HepG2 (cell line): Measurements from ENCODE around the gene PCGF2. TPM values are rescaled to one million over a fixed set of nuclear protein-coding genes. Genes with fewer than 3 reads are reported as not detected.

Experiments used
- ARID4A ChIP-seq: sonication (generic); formaldehyde crosslinking; IDR thresholded peaks from 2 replicates; pipeline ENCODE4 v1.5.0; 2020; ENCODE audit warnings: mild to moderate bottlenecking, missing genetic modification reagents, borderline replicate concordance
- ATF1 ChIP-seq: IDR thresholded peaks from 2 replicates; pipeline ENCODE4 v1.6.1; 2016; ENCODE audit warnings: mild to moderate bottlenecking, control low read depth
- CREB1 ChIP-seq, 2 experiments: fragments of 450-650 bp in 1 of 2; IDR thresholded peaks; 2 replicates each; pipeline ENCODE4 v1.6.1; 2016 to 2017; ENCODE audit warnings: control low read depth in 1 of 2, mild to moderate bottlenecking in 1 of 2, missing compliant biosample characterization in 1 of 2, missing genetic modification characterization in 1 of 2
- JUND ChIP-seq: sonication (generic); formaldehyde crosslinking; IDR thresholded peaks from 2 replicates; pipeline ENCODE4 v1.8.0; 2022; ENCODE audit warnings: mild to moderate bottlenecking, missing genetic modification reagents
- KLF9 ChIP-seq: IDR thresholded peaks from 2 replicates; pipeline ENCODE4 v1.6.1; 2016; ENCODE audit warnings: low read depth
- MLX ChIP-seq: IDR thresholded peaks from 2 replicates; pipeline ENCODE4 v1.6.1; 2016
- PAWR ChIP-seq: sonication (generic); formaldehyde crosslinking; IDR thresholded peaks from 2 replicates; pipeline ENCODE4 v1.4.0; 2020; ENCODE audit warnings: missing genetic modification reagents, mild to moderate bottlenecking, borderline replicate concordance
- RARA ChIP-seq: IDR thresholded peaks from 2 replicates; pipeline ENCODE4 v1.6.1; 2016; ENCODE audit warnings: missing genetic modification reagents, missing compliant biosample characterization
- ZFP37 ChIP-seq: sonication (generic); formaldehyde crosslinking; IDR thresholded peaks from 2 replicates; pipeline ENCODE4 v1.4.0; 2020; ENCODE audit warnings: missing genetic modification reagents, borderline replicate concordance
- ZFY ChIP-seq: sonication (generic); formaldehyde crosslinking; IDR thresholded peaks from 2 replicates; pipeline ENCODE4 v1.4.0; 2020; ENCODE audit warnings: missing genetic modification reagents
- ZNF235 ChIP-seq: sonication (generic); formaldehyde crosslinking; IDR thresholded peaks from 2 replicates; pipeline ENCODE4 v1.8.1; 2023; ENCODE audit warnings: mild to moderate bottlenecking, missing genetic modification reagents, borderline replicate concordance
- ZNF326 ChIP-seq: sonication (generic); formaldehyde crosslinking; IDR thresholded peaks from 2 replicates; pipeline ENCODE4 v1.4.0; 2020; ENCODE audit warnings: missing genetic modification reagents, borderline replicate concordance
- ZNF383 ChIP-seq: sonication (generic); formaldehyde crosslinking; IDR thresholded peaks from 2 replicates; pipeline ENCODE4 v1.4.0; 2020; ENCODE audit warnings: missing genetic modification reagents, mild to moderate bottlenecking, borderline replicate concordance
- ZNF609 ChIP-seq: sonication (generic); formaldehyde crosslinking; IDR thresholded peaks from 2 replicates; pipeline ENCODE4 v1.4.0; 2020; ENCODE audit warnings: mild to moderate bottlenecking, missing genetic modification reagents, borderline replicate concordance
- ZUFSP ChIP-seq: sonication (generic); formaldehyde crosslinking; IDR thresholded peaks from 2 replicates; pipeline ENCODE4 v1.9.0; 2021; ENCODE audit warnings: missing genetic modification reagents, mild to moderate bottlenecking, borderline replicate concordance
- polyA plus RNA-seq, 8 experiments: library from polyadenylated mRNA; depleted of rRNA in 3 of 8; stranded (reverse) in 7 of 8; unstranded in 1 of 8; fragments of >200 nt; fragmentation: Illumina TruSeq in 4 of 8; extraction: Trizol in 4 of 8; gene quantifications; 2 replicates each; pipeline versions ENCODE4 v1.2.1 to v1.2.3, GENCODE V29; 2011 to 2016; ENCODE audit warnings: low read depth in 4 of 8, missing spikeins in 1 of 8, mixed read lengths in 1 of 8; ENCODE audit not compliant: insufficient read depth in 1 of 8
- total RNA-seq, 5 experiments: library from RNA; depleted of rRNA; stranded (reverse); fragments of >200 nt; fragmentation: Illumina TruSeq; extraction: Trizol; gene quantifications; 2 replicates each; pipeline ENCODE4 v1.2.3, GENCODE V29; 2016; ENCODE audit warnings: low read depth in 1 of 5

PCGF2 gene
- total and polyA plus RNA-seq, 2 of the 13 experiments (the other 11 are each of a cell fraction or from before 2014, with no cell fraction given) = 11.6 to 29.4 TPM

- TF ChIP-seq ZUFSP = no peak
- 0 out of 2 replicates have a peak, but pooled peaks have one; percentile 38 for TF ChIP-seq JUND (CRISPR knock-in tag)
- peak; percentile 1; the same call in 1 of the 2 replicates for TF ChIP-seq CREB1 (IDR thresholded peaks at IDR 0.05)
- TF ChIP-seq CREB1 (CRISPR knock-in tag; IDR thresholded peaks at IDR 0.05) = no peak
- no peak for TF ChIP-seq KLF9 (CRISPR knock-in tag)
- TF ChIP-seq ZNF383 = no peak
- peak; percentile 7; the same call in 1 of the 2 replicates for TF ChIP-seq ARID4A (CRISPR knock-in tag)
- TF ChIP-seq ZNF326 (CRISPR knock-in tag) = peak; percentile 83; the same call in 1 of the 2 replicates
- 0 out of 2 replicates have a peak, but pooled peaks have one; percentile 11 for TF ChIP-seq ZNF609 (CRISPR knock-in tag)
- TF ChIP-seq RARA (CRISPR knock-in tag) = no peak
- no peak for TF ChIP-seq ATF1 (CRISPR knock-in tag)
- TF ChIP-seq ZNF235 (CRISPR knock-in tag) = no peak
- no peak for TF ChIP-seq MLX (CRISPR knock-in tag)
- TF ChIP-seq ZFY (CRISPR knock-in tag) = peak; percentile 89
- no peak for TF ChIP-seq ZFP37 (CRISPR knock-in tag)
- TF ChIP-seq PAWR (CRISPR knock-in tag) = no peak
Observed at GRCh38 chr17:38729886-38730525, 18.1 kb downstream of the PCGF2 start, which contains the start of gene CISD3 (continued).
